Omental fat pad (tissue), 4 donors: Measurements from ENCODE around the gene C19orf25. TPM values are rescaled to one million over a fixed set of nuclear protein-coding genes. Genes with fewer than 3 reads are reported as not detected.
"Not testable (repeated sequence)": the region's sequence is repeated elsewhere in the genome, so short reads cannot be mapped to it uniquely, and the experiment has no call there.

Source experiments
- ATAC-seq: fragments of 150-250 bp; one replicate; pipeline ENCODE4 v1.9.1; 2016; ENCODE audit warnings: mild to moderate bottlenecking, moderate library complexity; ENCODE audit not compliant: low FRiP score
- DNase-seq: peaks from one replicate; pipeline ENCODE4 v3.0.0-alpha.2; 2019; ENCODE audit warnings: low spot score
- total RNA-seq, 4 donors: library from RNA; depleted of rRNA; stranded (reverse); fragments of >200 nt; gene quantifications; one replicate each; pipeline ENCODE4 v1.1.0, GENCODE V29; 2016
- TF ChIP-seq, protein P1 (sequence below), 3 donors: fragments of 450-650 bp; IDR thresholded peaks; one replicate each; pipeline ENCODE4 v1.5.1; 2016 to 2017; ENCODE audit warnings: antibody characterized with exemption in 3 of 3, mild to moderate bottlenecking in 3 of 3, moderate library complexity in 2 of 3

Gene C19orf25
- total RNA-seq, 4 donors from 2014 or later = 17.6 to 26.2 (median 20.6) TPM

- DNase-seq (no peak), ATAC-seq (no peak)
- TF ChIP-seq, protein P1, sequence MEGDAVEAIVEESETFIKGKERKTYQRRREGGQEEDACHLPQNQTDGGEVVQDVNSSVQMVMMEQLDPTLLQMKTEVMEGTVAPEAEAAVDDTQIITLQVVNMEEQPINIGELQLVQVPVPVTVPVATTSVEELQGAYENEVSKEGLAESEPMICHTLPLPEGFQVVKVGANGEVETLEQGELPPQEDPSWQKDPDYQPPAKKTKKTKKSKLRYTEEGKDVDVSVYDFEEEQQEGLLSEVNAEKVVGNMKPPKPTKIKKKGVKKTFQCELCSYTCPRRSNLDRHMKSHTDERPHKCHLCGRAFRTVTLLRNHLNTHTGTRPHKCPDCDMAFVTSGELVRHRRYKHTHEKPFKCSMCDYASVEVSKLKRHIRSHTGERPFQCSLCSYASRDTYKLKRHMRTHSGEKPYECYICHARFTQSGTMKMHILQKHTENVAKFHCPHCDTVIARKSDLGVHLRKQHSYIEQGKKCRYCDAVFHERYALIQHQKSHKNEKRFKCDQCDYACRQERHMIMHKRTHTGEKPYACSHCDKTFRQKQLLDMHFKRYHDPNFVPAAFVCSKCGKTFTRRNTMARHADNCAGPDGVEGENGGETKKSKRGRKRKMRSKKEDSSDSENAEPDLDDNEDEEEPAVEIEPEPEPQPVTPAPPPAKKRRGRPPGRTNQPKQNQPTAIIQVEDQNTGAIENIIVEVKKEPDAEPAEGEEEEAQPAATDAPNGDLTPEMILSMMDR (IDR thresholded peaks at IDR 0.05) = no peak
These were observed 45.4 kb upstream of the C19orf25 start for GRCh38 chr19:1524287-1524971.

- TF ChIP-seq, protein P1 (IDR thresholded peaks at IDR 0.05) = no peak
- no peak for DNase-seq
- ATAC-seq = no peak
These were observed 44.6 kb upstream of the C19orf25 start, which contains the start of gene PLK5 for GRCh38 chr19:1523412-1524286. TSS of gene PLK5 (plus strand) at chr19:1524077. CDS start at chr19:1526997, 2,920 bp downstream.

- TF ChIP-seq, protein P1 (IDR thresholded peaks at IDR 0.05) = no peak
- no peak for ATAC-seq
- no peak for DNase-seq
These were observed 43.8 kb upstream of the C19orf25 start for GRCh38 chr19:1522838-1523237.

DNA sequence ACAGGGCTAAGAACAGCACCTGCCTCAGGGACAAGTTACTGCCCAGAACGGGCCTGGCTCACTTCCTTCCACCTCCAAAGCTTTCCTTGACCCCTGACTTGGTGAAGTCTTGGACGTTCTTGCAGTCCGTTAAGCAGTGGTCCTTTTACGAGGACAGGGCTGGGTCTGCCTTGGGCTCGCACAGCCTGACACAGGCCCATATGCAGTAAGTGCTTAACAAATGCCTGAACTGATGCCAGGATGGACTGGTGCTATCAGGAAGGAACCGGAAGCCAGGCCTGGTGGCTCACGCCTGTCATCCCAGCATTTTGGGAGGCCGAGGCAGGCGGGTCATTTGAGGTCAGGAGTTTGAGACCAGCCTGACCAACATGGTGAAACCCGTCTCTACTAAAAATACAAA, 43.0 kb upstream of the C19orf25 start:
- ATAC-seq (no peak), DNase-seq (no peak)
- TF ChIP-seq, protein P1 (IDR thresholded peaks at IDR 0.05) = no peak

DNA sequence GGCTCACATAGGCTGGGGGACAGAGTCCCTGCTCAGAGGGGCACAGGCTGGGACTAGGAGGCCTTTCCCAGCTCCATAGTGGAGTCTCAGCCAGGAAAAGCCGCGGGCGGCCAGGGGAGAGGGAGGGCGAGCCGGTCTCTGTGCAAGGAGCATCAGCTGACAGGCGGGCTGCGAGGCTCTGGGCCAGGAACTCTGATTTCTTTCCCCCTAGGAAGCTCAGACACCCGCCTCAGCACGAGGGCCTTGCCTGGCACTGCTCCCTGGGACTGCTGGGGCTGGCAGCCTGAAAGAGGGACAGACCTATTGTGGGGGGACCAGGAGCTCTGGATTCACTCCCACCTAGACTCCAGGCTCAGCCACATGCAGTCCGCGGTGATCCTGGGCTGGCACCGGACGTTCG, 42.6 kb upstream of the C19orf25 start:
- ATAC-seq = no peak
- DNase-seq = no peak
- TF ChIP-seq, protein P1 (IDR thresholded peaks at IDR 0.05) = no peak

- no peak for DNase-seq
- no peak for ATAC-seq
- TF ChIP-seq, protein P1 (IDR thresholded peaks at IDR 0.05) = no peak
These were observed 41.3 kb upstream of the C19orf25 start for GRCh38 chr19:1520203-1520780.

DNA sequence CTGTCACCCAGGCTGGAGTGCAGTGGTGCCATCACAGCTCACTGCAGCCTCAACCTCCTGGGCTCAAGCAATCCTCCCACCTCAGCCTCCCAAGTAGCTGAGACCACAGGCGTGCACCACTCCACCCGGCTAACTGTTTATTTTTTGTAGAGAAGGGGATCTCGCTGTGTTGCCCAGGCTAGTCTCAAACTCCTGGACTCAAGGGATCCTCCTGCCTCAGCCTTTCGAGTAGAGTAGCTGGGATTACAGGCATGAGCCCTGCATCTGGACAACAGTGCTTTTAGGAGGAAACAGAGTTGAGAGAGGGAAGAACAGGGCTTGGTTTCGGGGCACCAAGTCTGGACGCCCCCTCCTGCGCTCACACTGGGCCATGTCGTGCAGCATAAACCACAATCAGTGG, 40.8 kb upstream of the C19orf25 start:
- not testable (repeated sequence) for DNase-seq, ATAC-seq
